Neuron (in vitro differentiated cells): ENCODE data around the gene TRPC4.

ENCODE experiments used
- H2AFZ ChIP-seq: one replicate; pipeline ENCODE4 v1.6.1; 2013; ENCODE audit warnings: low read depth, mild to moderate bottlenecking, inconsistent platforms, low read length, moderate library complexity
- H3K27me3 ChIP-seq: one replicate; pipeline ENCODE4 v1.6.1; 2013; ENCODE audit warnings: low read length; ENCODE audit not compliant: insufficient read depth
- H3K36me3 ChIP-seq: one replicate; pipeline ENCODE4 v1.6.1; 2013; ENCODE audit warnings: low read length; ENCODE audit not compliant: insufficient read depth
- H3K4me1 ChIP-seq: one replicate; pipeline ENCODE4 v1.6.1; 2013; ENCODE audit warnings: low read length; ENCODE audit not compliant: insufficient read depth
- H3K4me3 ChIP-seq: 2 replicates; pipeline ENCODE4 v1.5.1; 2013; ENCODE audit warnings: mild to moderate bottlenecking, low read length, moderate library complexity
- H3K9me3 ChIP-seq: one replicate; pipeline ENCODE4 v1.6.1; 2013; ENCODE audit warnings: low read length

Gene TRPC4

DNA sequence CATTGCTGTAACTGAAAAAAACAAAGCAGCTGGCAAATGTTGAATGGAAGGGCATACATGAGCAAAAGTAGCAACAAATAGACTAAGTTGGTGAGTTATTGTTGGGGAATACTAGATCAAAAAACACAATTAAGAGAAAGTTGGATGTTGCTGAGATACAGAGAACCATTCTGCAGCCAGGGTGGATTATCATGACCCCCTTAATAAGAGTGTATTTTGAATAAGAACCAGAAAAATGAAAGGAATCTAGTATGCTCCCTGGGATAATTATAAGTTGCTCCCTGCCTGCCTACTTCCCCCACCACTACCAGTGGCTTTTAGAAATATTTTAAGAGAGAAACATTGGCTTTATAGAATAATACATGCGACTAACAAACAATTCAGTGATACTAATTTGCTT lies 14.5 kb upstream of the TRPC4 start:
- Histone ChIP-seq H3K27me3 (no peaks in the 10 kb centered on the region), H3K4me3 (no peak overlapping the region), H3K36me3 (no peaks in the 10 kb centered on the region), H3K9me3 (no peaks in the 10 kb centered on the region), H2AFZ (peak overlapping the region; percentile 1), H3K4me1 (no peaks in the 10 kb centered on the region)

DNA sequence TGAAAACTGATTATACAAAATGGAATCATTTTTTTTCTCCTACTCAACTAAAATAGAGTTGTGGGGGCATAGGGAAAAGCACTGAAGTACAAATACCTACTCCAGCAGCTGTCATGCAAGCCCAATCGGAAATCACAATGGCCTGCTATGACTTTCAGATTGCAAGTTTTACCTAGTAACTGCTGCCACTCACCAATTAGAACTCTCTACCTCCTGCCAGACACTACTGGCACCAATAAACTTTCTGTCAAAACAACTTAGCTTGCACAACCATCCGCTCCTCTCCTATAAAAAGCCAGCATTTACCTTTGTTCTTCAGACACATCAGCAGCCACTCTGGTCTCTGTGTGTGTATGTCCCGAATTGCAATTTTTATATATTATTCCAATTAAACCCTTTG lies 9.3 kb upstream of the TRPC4 start:
- Histone ChIP-seq H3K36me3 (no peaks in the 10 kb centered on the region), H3K27me3 (no peaks in the 10 kb centered on the region), H3K4me1 (no peaks in the 10 kb centered on the region), H2AFZ (no peak overlapping the region), H3K4me3 (no peak overlapping the region), H3K9me3 (peaks cover 2% of the 10 kb centered on the region)

GRCh38 chr13:37878496-37878895 lies 8.9 kb upstream of the TRPC4 start:
- no peaks in the 10 kb centered on the region for H3K27me3 ChIP-seq
- no peaks in the 10 kb centered on the region for H3K36me3 ChIP-seq
- H3K9me3 ChIP-seq = peaks cover 2% of the 10 kb centered on the region
- H2AFZ ChIP-seq = no peak overlapping the region
- H3K4me3 ChIP-seq = no peak overlapping the region
- H3K4me1 ChIP-seq = no peaks in the 10 kb centered on the region

- peaks cover 16% of the 10 kb centered on the region for H3K4me1 ChIP-seq
- H3K27me3 ChIP-seq = no peaks in the 10 kb centered on the region
- H2AFZ ChIP-seq = no peak overlapping the region
- H3K36me3 ChIP-seq = no peaks in the 10 kb centered on the region
- H3K9me3 ChIP-seq = peaks cover 2% of the 10 kb centered on the region
- no peak overlapping the region for H3K4me3 ChIP-seq
These were observed 1.5 kb upstream of the TRPC4 start for GRCh38 chr13:37870895-37871550.

- Histone ChIP-seq H3K4me3 (peak overlapping the region; percentile 71), H3K9me3 (no peaks in the 10 kb centered on the region), H2AFZ (no peak overlapping the region), H3K4me1 (peaks cover 16% of the 10 kb centered on the region), H3K36me3 (no peaks in the 10 kb centered on the region), H3K27me3 (no peaks in the 10 kb centered on the region)
These were observed 895 bp upstream of the TRPC4 start for GRCh38 chr13:37870489-37870845.

- H3K27me3 ChIP-seq = no peaks in the 10 kb centered on the region
- no peaks in the 10 kb centered on the region for H3K9me3 ChIP-seq
- peak overlapping the region; percentile 94 for H2AFZ ChIP-seq
- peak overlapping the region; percentile 71 for H3K4me3 ChIP-seq
- H3K4me1 ChIP-seq = peaks cover 21% of the 10 kb centered on the region
- no peaks in the 10 kb centered on the region for H3K36me3 ChIP-seq
These were observed 141 bp downstream of the TRPC4 start for GRCh38 chr13:37869506-37869755.

DNA sequence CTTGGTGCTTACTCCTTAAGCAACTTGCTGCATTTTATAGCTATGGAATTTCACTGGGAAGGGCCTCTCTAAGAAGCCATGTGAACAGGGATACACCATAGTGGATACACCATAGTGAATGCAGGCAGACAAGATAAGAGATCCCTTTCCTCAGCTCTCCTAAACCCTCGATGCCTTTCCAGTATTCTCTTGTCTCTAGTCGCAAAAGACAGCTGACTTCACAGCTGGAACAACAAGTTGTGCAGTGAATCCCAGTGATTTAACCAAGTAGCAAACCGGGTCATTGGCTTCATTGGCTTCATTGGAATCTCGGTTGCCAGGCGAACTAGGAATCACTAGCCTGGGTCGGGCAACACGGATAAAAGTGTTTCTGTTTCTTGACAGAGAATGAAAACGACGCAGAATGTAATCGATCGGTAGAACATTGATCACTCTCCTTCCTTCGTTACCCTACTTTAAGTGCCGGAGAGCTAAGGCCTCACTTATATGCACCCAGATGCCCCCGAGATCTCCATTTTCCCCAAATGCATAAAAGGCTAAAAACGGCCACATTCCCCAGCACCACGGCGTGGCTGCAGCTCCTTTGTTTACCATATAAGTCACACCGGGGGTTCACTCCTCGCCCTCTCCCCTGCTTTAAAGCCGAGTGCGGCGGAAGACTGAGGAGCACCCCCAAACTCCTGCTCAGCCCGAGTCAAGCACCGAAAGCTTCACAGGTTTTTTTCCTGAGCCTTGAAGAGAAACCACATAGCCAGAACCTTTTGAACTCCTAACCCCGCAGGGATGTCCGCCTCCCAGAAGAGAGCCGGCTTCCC lies 674 bp downstream of the TRPC4 start:
- H3K36me3 ChIP-seq = no peaks in the 10 kb centered on the region
- H3K9me3 ChIP-seq = no peaks in the 10 kb centered on the region
- H3K27me3 ChIP-seq = no peaks in the 10 kb centered on the region
- H3K4me3 ChIP-seq = peak overlapping the region; percentile 71
- peaks cover 25% of the 10 kb centered on the region for H3K4me1 ChIP-seq
- H2AFZ ChIP-seq = peak overlapping the region; percentile 94

DNA sequence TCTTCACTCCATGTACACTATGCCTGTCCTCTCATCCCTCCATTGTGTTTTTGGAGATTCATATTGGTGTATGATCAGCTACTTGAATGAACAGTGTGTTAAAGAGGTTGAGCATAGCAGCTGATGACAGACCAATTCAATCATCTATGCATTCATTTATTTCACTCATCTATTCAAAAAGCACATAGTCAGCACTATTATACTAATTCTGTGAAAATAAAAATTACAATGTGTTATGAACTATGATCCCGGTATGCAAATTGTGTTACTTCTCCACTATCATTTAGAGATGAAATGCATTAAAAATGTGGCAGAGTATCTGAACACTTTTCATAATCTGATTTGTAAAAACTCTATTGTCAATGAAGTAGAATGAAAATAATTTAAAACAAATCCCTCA lies 5.9 kb downstream of the TRPC4 start:
- no peaks in the 10 kb centered on the region for H3K36me3 ChIP-seq
- H2AFZ ChIP-seq = no peak overlapping the region
- H3K9me3 ChIP-seq = no peaks in the 10 kb centered on the region
- H3K4me3 ChIP-seq = no peak overlapping the region
- no peaks in the 10 kb centered on the region for H3K27me3 ChIP-seq
- peaks cover 21% of the 10 kb centered on the region for H3K4me1 ChIP-seq

DNA sequence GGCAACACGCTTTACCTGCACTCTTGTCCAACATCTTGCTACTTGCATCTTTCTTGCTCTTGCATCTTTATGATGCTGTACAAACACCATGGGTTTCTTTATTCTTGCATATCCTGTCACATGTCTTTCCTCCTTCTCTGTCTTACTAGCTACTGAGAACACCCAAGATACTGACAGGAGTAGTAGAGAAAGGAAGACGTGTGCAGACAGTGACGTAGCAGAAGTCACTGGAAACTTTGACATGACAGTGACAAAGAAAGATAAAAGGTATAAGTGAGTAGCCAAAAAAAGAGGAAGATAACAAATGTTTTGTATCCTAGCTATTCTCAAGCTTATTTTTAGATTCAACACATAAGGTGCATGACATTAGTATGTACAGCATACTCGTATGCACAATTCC lies 34.2 kb downstream of the TRPC4 start:
- no peaks in the 10 kb centered on the region for H3K4me1 ChIP-seq
- H3K27me3 ChIP-seq = no peaks in the 10 kb centered on the region
- no peak overlapping the region for H3K4me3 ChIP-seq
- H2AFZ ChIP-seq = no peak overlapping the region
- no peaks in the 10 kb centered on the region for H3K9me3 ChIP-seq
- no peaks in the 10 kb centered on the region for H3K36me3 ChIP-seq

DNA sequence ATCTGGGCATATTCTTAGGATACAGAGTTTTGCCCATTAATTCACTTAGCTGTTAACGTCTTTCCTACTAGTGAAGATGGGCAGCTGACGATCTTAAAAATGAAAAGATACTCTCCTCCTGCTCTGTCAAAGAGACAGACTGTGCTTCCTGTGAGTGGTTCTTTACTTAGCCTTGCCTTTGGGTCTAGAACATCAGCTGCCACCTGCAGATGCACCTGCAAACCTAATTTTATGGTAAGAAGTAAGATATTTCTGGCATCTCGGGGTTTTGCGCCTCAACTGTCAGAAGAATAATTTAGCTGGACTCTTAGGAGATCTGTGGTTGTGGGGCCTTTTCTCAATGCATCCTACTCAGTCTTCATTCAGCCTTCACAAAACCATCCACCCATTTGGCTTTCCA lies 36.2 kb downstream of the TRPC4 start:
- no peaks in the 10 kb centered on the region for H3K27me3 ChIP-seq
- H2AFZ ChIP-seq = no peak overlapping the region
- H3K9me3 ChIP-seq = no peaks in the 10 kb centered on the region
- no peak overlapping the region for H3K4me3 ChIP-seq
- no peaks in the 10 kb centered on the region for H3K36me3 ChIP-seq
- no peaks in the 10 kb centered on the region for H3K4me1 ChIP-seq

GRCh38 chr13:37816276-37816675 lies 53.3 kb downstream of the TRPC4 start:
- Histone ChIP-seq H3K4me1 (no peaks in the 10 kb centered on the region), H3K27me3 (no peaks in the 10 kb centered on the region), H2AFZ (no peak overlapping the region), H3K36me3 (no peaks in the 10 kb centered on the region), H3K9me3 (peaks cover 2% of the 10 kb centered on the region), H3K4me3 (no peak overlapping the region)

GRCh38 chr13:37811441-37811840 lies 58.1 kb downstream of the TRPC4 start:
- H3K27me3 ChIP-seq = no peaks in the 10 kb centered on the region
- no peaks in the 10 kb centered on the region for H3K4me1 ChIP-seq
- H3K9me3 ChIP-seq = no peaks in the 10 kb centered on the region
- no peaks in the 10 kb centered on the region for H3K36me3 ChIP-seq
- no peak overlapping the region for H3K4me3 ChIP-seq
- H2AFZ ChIP-seq = no peak overlapping the region

- Histone ChIP-seq H3K4me1 (no peaks in the 10 kb centered on the region), H3K4me3 (no peak overlapping the region), H3K9me3 (no peaks in the 10 kb centered on the region), H2AFZ (no peak overlapping the region), H3K27me3 (no peaks in the 10 kb centered on the region), H3K36me3 (no peaks in the 10 kb centered on the region)
These were observed 62.9 kb downstream of the TRPC4 start for GRCh38 chr13:37806666-37807065.

- no peaks in the 10 kb centered on the region for H3K27me3 ChIP-seq
- H3K36me3 ChIP-seq = no peaks in the 10 kb centered on the region
- H3K4me1 ChIP-seq = peaks cover 4% of the 10 kb centered on the region
- no peak overlapping the region for H3K4me3 ChIP-seq
- H3K9me3 ChIP-seq = no peaks in the 10 kb centered on the region
- H2AFZ ChIP-seq = no peak overlapping the region
These were observed 71.9 kb downstream of the TRPC4 start for GRCh38 chr13:37797631-37798030.
